ENCODE measurements around the gene VAPA. TPM values are rescaled to one million over a fixed set of nuclear protein-coding genes. Genes with fewer than 3 reads are reported as not detected.

VAPA gene
- polyA plus RNA-seq, 3 donors: 209 to 265 (median 238) TPM

Other genes starting within 250 kb of the VAPA start
- gene RAB31, start 205.7 kb upstream of the VAPA start, polyA plus RNA-seq (ENCODE audit: insufficient read length in 3 of 3): 10 to 100 TPM; 25.3 to 30.7 (median 30.4) TPM
- under 1 TPM in 1 of 3 donors, not detected in 2; 0.10 TPM for gene TXNDC2, start 28.0 kb upstream of the VAPA start, polyA plus RNA-seq (ENCODE audit: insufficient read length in 3 of 3)